Measurements from ENCODE around the gene KDM4D. TPM values are rescaled to one million over a fixed set of nuclear protein-coding genes. Genes with fewer than 3 reads are reported as not detected.

Gene KDM4D
- polyA plus RNA-seq, 6 donors from 2014 or later = 0.24 to 3.8 (median 1.4) TPM

DNA sequence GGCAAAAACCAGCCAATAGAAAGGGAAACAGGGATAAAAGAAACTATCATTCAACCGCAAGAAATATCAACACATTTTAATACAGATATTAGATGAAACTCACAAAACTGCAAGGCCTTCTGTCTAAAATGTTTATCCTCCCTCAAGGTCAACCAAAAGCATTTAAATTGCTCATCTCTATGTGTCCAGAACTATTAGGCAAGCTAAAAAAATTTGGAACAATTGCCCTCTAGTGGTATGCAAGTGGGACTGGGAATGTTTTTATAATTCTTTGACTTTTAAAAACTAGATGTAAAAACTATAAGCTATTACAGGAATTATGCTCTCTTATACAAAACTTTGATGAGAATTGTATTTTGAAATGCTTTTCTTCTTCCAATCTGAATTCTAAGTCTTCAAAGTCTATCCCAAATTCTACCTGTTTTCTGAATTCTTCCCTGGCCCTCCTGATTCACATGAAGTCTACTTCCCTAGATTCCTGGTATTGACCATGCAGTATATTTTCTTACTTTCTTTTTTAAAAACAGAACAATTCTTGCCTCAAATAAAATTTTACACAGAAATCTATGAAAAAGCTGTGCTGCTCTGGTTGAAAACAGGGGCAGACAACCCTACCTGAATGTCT is 5.1 kb upstream of the KDM4D start:
- H3K9me3 Mint-ChIP-seq = peaks cover 0 to under 1% (median 0%) of the 10 kb centered on the region in 7 donors
- H3K27ac Mint-ChIP-seq = no peak overlapping the region
- H3K4me3 Mint-ChIP-seq = peak overlapping the region in 1 of 8 donors; percentile 47
- peaks cover 40 to 43% of the 10 kb centered on the region in 2 donors for H3K36me3 Mint-ChIP-seq
- H3K27me3 Mint-ChIP-seq = no peaks in the 10 kb centered on the region
- DNase-seq (no peak), ATAC-seq (ENCODE audit: low read depth in 2 of 2) (no peak)
- peaks cover 15 to 21% (median 20%) of the 10 kb centered on the region in 3 donors for H3K4me1 Mint-ChIP-seq

DNA sequence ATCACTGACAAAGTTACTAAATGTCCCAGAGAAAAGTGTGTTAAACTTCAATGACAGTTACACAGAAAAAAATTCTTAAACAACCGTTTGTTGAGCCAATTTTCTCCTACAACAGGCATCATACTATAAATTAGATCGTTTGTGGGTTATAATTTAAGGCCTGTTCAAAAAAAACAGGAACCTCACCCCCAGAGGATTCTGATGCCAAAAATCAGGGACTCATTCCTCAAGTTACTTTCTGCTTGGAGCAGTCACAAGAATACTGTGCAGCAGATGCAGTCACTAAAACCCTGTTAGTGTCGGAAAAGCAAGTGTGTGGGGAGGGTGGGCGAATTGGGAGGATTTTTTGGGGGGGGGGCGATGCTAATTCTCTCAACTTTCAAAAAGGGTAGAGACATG is 810 bp upstream of the KDM4D start:
- Mint-ChIP-seq H3K36me3 (peaks cover 20 to 28% of the 10 kb centered on the region in 2 donors), H3K4me1 (peaks cover 17 to 23% (median 19%) of the 10 kb centered on the region in 3 donors), H3K27ac (peak overlapping the region in 4 of 6 donors; percentile 44 to 98 (median 94)), H3K9me3 (peaks cover 0 to 4% (median 0%) of the 10 kb centered on the region in 7 donors), H3K4me3 (peak overlapping the region; percentile 93 to 100 (median 98)), H3K27me3 (peaks cover 0 to 9% (median 0%) of the 10 kb centered on the region in 3 donors)
- ATAC-seq (ENCODE audit: low read depth in 2 of 2) = no peak
- no peak for DNase-seq

DNA sequence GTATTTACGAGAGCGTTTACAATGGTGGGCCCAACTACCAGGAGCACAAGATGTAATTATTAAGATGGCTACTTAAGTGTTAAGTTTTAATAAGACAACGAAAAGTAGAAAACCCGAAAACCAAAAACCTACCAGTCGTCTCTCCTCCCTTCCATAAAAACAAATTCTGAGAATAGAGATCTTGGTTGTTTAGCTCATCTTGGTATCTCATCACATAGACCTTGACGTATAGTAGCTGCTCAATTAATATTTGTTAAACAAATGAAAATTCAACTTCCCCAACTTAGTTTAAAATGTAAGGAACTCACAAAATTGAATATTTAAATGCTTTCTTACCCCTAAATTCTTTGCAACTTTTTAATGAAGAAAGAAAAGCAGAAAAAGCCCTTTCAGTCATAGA is 669 bp downstream of the KDM4D start:
- no peak for ATAC-seq (ENCODE audit: low read depth in 2 of 2)
- Mint-ChIP-seq H3K9me3 (peaks cover 0 to 4% (median 0%) of the 10 kb centered on the region in 7 donors), H3K4me3 (peak overlapping the region; percentile 93 to 100 (median 98)), H3K27ac (peak overlapping the region in 5 of 6 donors; percentile 94 to 98 (median 97)), H3K4me1 (peaks cover 12 to 23% (median 15%) of the 10 kb centered on the region in 3 donors), H3K27me3 (peaks cover 0 to 9% (median 0%) of the 10 kb centered on the region in 3 donors), H3K36me3 (peaks cover 10 to 18% of the 10 kb centered on the region in 2 donors)
- DNase-seq = no peak

GRCh38 chr11:94975599-94975998 is 2.1 kb downstream of the KDM4D start:
- Mint-ChIP-seq H3K27ac (no peak overlapping the region), H3K9me3 (peaks cover 0 to 4% (median 0%) of the 10 kb centered on the region in 7 donors), H3K4me3 (peak overlapping the region in 1 of 8 donors; percentile 95), H3K4me1 (peaks cover 9 to 23% (median 12%) of the 10 kb centered on the region in 3 donors), H3K36me3 (peaks cover 0 to 5% of the 10 kb centered on the region in 2 donors), H3K27me3 (peaks cover 0 to 9% (median 0%) of the 10 kb centered on the region in 3 donors)
- no peak for ATAC-seq (ENCODE audit: low read depth in 2 of 2)
- DNase-seq = no peak

DNA sequence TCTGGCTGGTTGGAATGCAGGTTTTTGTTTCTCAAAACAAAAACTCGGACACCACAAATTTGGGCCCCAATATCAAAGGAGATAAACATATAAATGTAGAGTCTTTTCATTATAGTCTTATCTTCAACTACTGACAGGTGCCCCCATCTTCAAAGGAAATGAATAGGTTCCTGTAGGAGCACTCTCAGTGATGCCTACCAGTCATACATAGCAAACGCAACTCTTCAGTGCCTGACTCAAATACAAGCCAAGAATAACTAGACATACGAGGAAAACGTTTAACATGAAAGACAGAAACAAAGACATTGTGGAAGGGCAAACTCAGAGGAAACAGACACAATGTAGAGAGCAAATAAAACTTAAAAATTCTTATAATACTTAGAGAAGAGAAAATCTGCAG is 13.9 kb downstream of the KDM4D start:
- Mint-ChIP-seq H3K9me3 (no peaks in the 10 kb centered on the region), H3K27me3 (peaks cover 12 to 40% (median 37%) of the 10 kb centered on the region in 3 donors), H3K36me3 (no peaks in the 10 kb centered on the region), H3K4me3 (no peak overlapping the region), H3K27ac (no peak overlapping the region), H3K4me1 (no peaks in the 10 kb centered on the region)
- ATAC-seq (ENCODE audit: low read depth in 2 of 2) (no peak), DNase-seq (no peak)

GRCh38 chr11:94988748-94989147 is 15.2 kb downstream of the KDM4D start:
- Mint-ChIP-seq H3K27ac (no peak overlapping the region), H3K27me3 (peaks cover 12 to 40% (median 37%) of the 10 kb centered on the region in 3 donors), H3K4me1 (no peaks in the 10 kb centered on the region), H3K36me3 (no peaks in the 10 kb centered on the region), H3K9me3 (no peaks in the 10 kb centered on the region), H3K4me3 (no peak overlapping the region)
- DNase-seq = no peak
- ATAC-seq (ENCODE audit: low read depth in 2 of 2) = no peak

- no peaks in the 10 kb centered on the region for H3K9me3 Mint-ChIP-seq
- no peak overlapping the region for H3K4me3 Mint-ChIP-seq
- peaks cover 6 to 22% (median 22%) of the 10 kb centered on the region in 3 donors for H3K27me3 Mint-ChIP-seq
- no peak for ATAC-seq (ENCODE audit: low read depth in 2 of 2)
- DNase-seq = no peak
- H3K4me1 Mint-ChIP-seq = no peaks in the 10 kb centered on the region
- no peak overlapping the region for H3K27ac Mint-ChIP-seq
- no peaks in the 10 kb centered on the region for H3K36me3 Mint-ChIP-seq
Measured at GRCh38 chr11:94993400-94993943, 20.0 kb downstream of the KDM4D start.

- H3K27ac Mint-ChIP-seq = no peak overlapping the region
- no peak for DNase-seq
- H3K9me3 Mint-ChIP-seq = peaks cover 0 to 2% (median 0%) of the 10 kb centered on the region in 7 donors
- ATAC-seq (ENCODE audit: low read depth in 2 of 2) = no peak
- no peaks in the 10 kb centered on the region for H3K36me3 Mint-ChIP-seq
- no peak overlapping the region for H3K4me3 Mint-ChIP-seq
- no peaks in the 10 kb centered on the region for H3K4me1 Mint-ChIP-seq
- H3K27me3 Mint-ChIP-seq = no peaks in the 10 kb centered on the region
Measured at GRCh38 chr11:94997437-94997836, 23.9 kb downstream of the KDM4D start.

DNA sequence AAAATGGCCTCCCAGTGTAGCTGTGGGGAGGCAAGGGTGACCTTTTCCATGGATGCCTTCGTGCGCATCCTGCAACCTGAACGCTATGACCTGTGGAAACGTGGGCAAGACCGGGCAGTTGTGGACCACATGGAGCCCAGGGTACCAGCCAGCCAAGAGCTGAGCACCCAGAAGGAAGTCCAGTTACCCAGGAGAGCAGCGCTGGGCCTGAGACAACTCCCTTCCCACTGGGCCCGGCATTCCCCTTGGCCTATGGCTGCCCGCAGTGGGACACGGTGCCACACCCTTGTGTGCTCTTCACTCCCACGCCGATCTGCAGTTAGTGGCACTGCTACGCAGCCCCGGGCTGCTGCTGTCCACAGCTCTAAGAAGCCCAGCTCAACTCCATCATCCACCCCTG is 24.8 kb downstream of the KDM4D start:
- Mint-ChIP-seq H3K4me3 (no peak overlapping the region), H3K9me3 (peaks cover 0 to 2% (median 0%) of the 10 kb centered on the region in 7 donors), H3K27ac (no peak overlapping the region), H3K4me1 (no peaks in the 10 kb centered on the region), H3K36me3 (no peaks in the 10 kb centered on the region), H3K27me3 (no peaks in the 10 kb centered on the region)
- ATAC-seq (ENCODE audit: low read depth in 2 of 2) = no peak
- no peak for DNase-seq

- Mint-ChIP-seq H3K9me3 (peaks cover 0 to 10% (median 3%) of the 10 kb centered on the region in 7 donors), H3K27ac (no peak overlapping the region), H3K4me1 (no peaks in the 10 kb centered on the region), H3K27me3 (peaks cover 15 to 20% (median 16%) of the 10 kb centered on the region in 3 donors), H3K36me3 (no peaks in the 10 kb centered on the region), H3K4me3 (peak overlapping the region in 1 of 8 donors; percentile 18)
- ATAC-seq (ENCODE audit: low read depth in 2 of 2) (no peak), DNase-seq (no peak)
Measured at GRCh38 chr11:95003716-95004115, 30.2 kb downstream of the KDM4D start.

GRCh38 chr11:95005642-95006041 is 32.1 kb downstream of the KDM4D start:
- DNase-seq (no peak), ATAC-seq (ENCODE audit: low read depth in 2 of 2) (no peak)
- H3K4me1 Mint-ChIP-seq = no peaks in the 10 kb centered on the region
- peaks cover 16 to 20% (median 20%) of the 10 kb centered on the region in 3 donors for H3K27me3 Mint-ChIP-seq
- peaks cover 0 to 16% (median 3%) of the 10 kb centered on the region in 7 donors for H3K9me3 Mint-ChIP-seq
- H3K4me3 Mint-ChIP-seq = no peak overlapping the region
- no peak overlapping the region for H3K27ac Mint-ChIP-seq
- no peaks in the 10 kb centered on the region for H3K36me3 Mint-ChIP-seq

DNA sequence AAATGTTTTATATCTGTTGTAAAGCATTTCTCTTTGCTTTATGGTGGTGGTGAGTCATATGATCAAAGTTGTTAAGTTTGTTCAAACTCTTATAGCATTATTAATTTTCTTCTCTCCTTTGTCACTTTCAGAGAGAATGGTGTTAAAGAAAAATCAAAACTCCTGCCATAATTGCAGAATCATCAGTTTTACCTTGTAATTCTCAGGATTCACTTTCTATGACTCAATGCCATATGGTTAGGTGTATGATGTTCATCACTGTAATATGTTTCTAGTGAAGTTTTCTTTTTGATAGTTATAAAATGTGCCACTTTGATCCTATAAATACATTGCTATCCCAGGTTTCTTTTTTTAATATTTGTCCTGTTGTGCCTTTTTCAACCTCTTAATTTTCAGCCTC is 37.9 kb downstream of the KDM4D start:
- H3K4me3 Mint-ChIP-seq = no peak overlapping the region
- H3K27me3 Mint-ChIP-seq = peaks cover 30 to 44% (median 35%) of the 10 kb centered on the region in 3 donors
- peaks cover 0 to 16% (median 3%) of the 10 kb centered on the region in 7 donors for H3K9me3 Mint-ChIP-seq
- no peaks in the 10 kb centered on the region for H3K36me3 Mint-ChIP-seq
- no peak overlapping the region for H3K27ac Mint-ChIP-seq
- ATAC-seq (ENCODE audit: low read depth in 2 of 2) = no peak
- no peak for DNase-seq
- H3K4me1 Mint-ChIP-seq = no peaks in the 10 kb centered on the region

GRCh38 chr11:95014184-95014821 is 40.8 kb downstream of the KDM4D start:
- Mint-ChIP-seq H3K4me1 (no peaks in the 10 kb centered on the region), H3K27ac (peak overlapping the region in 1 of 6 donors; percentile 63), H3K4me3 (no peak overlapping the region), H3K36me3 (no peaks in the 10 kb centered on the region), H3K27me3 (peaks cover 27 to 37% (median 30%) of the 10 kb centered on the region in 3 donors), H3K9me3 (peaks cover 0 to 2% (median 0%) of the 10 kb centered on the region in 7 donors)
- no peak for ATAC-seq (ENCODE audit: low read depth in 2 of 2)
- DNase-seq = no peak

Data from naive B cell (primary cell).